GM19238 (cell line): ENCODE measurements around the gene TUBD1.

ENCODE experiments used
- DNase-seq: peaks from one replicate; pipeline ENCODE4 v3.0.0; 2011; ENCODE audit warnings: low spot score; ENCODE audit not compliant: insufficient read length

TUBD1 gene

DNA sequence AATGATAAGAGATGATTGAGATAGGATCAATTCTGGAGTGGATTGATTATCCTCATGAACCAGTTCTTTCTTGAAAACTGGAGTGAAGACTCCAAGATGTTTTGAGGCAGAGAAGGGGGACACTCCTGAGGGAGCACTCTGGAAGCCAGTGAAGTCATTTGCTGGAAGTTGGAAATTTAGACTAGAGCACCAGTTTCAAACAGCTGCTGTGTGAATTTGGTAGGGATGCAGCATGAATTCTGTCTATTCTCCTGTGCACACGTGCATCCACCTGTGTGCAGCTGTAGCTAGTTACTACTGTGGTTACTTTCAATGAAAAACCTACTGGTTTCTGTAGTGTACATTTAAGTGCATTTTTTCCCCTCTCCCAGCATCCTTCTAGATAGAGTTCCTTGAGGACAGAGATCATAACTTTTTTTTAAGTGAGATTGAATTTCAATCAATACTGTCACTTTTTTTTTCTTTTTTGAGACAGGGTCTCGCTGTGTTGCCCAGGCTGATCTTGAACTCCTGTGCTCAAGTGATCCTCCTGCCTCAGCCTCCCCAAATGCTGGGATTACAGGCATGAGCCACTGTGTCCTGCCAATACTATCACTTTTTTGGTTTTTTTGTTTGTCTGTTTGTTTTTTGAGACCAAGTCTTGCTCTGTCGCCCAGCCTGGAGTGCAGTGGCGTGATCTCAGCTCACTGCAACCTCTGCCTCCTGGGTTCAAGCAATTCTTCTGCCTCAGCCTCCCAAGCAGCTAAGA lies 65.9 kb downstream of the TUBD1 start:
- DNase-seq, result no peak

DNA sequence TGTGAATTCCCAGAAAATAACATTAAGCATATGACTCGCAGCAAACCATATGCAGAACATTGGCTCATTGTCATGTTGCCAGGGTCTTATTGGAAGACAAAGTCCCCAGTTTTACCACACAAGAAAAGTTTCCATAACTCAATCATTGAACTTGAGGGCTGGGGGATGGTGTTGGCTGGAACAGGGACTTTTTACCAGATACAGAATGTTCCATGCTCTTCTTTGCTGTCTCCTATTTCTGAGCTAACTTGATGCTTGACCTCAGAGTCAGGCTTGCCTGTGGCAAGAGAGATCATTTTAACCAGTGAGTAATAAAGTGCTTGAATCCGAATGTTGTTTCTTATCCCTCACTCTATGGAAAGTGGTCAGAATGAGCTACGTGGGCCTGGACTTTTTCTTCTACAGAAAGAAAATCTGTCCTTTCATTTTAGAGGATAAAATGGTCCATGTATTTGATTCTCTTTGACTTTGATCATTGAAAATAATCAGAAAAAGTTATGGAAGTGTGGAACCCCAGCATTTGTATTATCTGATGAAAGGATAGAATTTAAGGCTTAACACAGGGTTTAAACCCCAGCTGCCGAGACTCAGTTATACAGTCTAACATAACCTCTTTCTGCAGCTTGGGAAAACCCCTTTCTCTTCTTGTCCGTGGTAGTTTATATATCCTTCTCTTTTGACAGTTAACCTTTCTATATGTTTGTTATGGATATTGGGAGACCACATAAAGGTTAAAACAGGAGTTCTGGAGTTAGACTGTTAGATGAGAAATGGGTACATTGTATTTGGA lies 67.0 kb downstream of the TUBD1 start:
- no peak for DNase-seq

DNA sequence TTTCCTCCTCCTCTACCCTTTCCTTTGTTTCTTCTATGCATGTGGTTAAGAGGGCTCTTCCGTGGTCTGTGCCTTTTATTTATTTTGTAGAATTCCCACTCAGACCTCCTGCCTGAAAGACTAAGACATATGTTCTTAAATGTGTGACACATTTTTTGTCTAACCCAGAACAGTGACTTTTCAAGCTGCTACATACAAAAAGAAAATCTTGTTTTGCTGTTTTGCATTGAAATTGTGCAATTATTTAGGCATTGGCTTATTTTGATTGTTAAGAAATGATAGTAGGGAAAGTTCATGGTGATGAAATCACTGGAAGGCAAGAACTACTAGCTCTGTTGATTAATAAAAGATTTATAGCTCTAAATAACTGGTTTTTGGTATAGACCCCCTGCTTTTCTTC lies 76.8 kb downstream of the TUBD1 start:
- DNase-seq, result no peak

DNA sequence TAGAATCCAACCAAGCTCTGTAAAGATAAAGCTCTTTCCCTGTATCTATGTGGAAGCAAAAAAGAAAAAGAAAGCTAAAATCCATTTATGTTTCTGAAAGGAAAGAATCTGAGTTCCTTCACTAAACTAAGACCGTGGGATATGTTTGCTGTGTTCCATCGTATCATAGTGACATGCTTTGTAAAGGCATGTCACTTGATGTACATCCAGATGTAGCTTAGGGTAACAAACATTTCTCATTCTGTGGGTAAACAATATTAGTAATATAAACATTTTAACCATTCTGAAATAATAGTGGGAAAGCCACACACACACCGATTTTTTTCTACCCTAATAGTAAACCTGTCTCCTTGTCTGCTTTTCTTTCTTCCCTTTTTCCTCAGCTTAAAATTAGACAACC lies 78.1 kb downstream of the TUBD1 start:
- DNase-seq, result no peak

DNA sequence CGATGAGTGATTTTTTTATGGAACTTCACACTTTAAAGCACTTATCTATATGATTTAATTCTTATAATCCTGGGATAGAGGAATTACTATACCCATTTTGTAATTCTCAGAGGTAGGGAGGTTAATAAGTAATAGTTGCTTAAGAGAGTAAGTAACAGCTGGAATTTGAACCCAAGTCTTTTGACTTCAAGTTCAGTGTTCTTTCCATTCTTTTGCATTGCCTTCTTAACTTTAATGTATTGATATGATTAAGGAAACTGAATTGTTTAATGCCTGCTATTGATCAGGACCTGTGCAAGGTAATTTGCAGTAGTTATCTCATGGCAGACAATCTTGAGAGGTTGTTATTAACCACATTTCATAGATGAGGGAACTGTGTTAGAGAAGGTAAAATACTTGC lies 78.5 kb downstream of the TUBD1 start:
- DNase-seq, result no peak

DNA sequence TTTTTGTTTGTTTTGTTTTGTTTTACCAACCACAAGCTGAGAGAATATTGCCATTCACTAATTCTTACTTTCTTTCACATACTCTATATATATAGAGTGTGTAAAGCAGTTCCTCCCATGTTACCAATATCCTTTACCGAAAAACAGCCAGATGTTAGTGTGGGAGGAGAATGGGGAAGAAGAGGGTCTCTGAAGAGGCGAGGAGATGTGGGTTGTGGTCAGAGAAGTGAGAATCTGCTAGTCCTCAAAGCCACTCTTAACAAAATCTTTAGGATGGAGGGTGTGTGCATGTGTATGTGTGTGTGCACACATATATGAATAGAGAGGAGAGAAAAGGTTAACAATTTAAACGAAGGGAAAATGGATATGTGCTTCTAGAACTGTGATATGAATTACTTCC lies 80.6 kb downstream of the TUBD1 start:
- no peak for DNase-seq

DNA sequence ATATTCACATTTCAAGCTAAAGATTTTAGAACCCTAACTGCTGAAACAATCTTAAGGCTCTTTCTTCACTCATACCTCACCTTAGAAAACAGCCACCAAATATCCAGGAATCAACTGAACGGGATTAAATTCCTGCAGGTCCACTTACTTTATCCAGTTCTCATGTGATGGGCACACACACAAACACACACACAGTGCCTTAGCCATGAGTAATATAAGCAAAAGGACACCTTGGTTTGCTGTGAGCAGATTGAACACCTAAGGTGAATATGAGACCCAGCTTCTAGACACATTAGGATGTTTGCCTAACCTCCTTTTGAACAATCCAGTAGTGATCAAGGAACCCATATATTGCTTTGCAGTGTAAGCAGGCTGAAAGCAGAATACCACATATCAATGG lies 81.5 kb downstream of the TUBD1 start:
- no peak for DNase-seq

DNA sequence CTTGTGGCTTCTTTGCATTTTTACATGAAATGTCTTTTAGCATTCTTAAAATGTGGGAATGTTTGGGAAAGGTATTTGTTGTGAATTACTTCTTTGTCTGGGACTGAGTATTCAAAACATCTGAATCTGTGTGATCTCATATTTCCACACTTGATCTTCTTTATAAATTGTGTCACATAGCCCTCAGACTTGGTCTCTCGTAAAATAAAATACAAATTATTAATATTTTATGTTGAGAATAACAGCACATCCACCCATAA lies 81.9 kb downstream of the TUBD1 start:
- no peak for DNase-seq
